ENCODE results near the gene TLCD5.

DNA sequence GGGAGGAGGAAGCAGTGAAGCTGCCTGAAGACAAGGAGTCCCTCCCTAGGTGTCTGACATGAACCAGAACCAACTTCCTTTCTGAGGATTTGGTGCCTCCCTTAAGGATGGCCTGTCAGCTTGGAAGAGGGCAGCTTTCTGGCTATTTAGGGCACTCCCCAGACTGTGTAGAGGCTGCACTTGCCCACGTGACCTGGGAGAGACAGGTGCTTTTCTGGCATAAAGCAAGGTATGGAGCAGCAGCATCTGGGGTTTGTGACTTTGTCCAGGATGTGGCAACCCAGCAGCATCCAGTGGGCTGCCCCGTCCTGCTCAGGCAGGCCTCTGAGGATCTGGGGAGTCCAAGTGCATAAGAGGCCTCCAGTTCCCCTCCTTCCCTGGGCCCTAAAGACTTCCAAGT lies 42.0 kb upstream of the TLCD5 start:
- TF ChIP-seq, protein P1, sequence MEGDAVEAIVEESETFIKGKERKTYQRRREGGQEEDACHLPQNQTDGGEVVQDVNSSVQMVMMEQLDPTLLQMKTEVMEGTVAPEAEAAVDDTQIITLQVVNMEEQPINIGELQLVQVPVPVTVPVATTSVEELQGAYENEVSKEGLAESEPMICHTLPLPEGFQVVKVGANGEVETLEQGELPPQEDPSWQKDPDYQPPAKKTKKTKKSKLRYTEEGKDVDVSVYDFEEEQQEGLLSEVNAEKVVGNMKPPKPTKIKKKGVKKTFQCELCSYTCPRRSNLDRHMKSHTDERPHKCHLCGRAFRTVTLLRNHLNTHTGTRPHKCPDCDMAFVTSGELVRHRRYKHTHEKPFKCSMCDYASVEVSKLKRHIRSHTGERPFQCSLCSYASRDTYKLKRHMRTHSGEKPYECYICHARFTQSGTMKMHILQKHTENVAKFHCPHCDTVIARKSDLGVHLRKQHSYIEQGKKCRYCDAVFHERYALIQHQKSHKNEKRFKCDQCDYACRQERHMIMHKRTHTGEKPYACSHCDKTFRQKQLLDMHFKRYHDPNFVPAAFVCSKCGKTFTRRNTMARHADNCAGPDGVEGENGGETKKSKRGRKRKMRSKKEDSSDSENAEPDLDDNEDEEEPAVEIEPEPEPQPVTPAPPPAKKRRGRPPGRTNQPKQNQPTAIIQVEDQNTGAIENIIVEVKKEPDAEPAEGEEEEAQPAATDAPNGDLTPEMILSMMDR (IDR thresholded peaks at IDR 0.05), result no peak
- TF ChIP-seq POLR2A (IDR thresholded peaks at IDR 0.05), result no peak
